ENCODE measurements around the gene TBC1D2B.

DNA sequence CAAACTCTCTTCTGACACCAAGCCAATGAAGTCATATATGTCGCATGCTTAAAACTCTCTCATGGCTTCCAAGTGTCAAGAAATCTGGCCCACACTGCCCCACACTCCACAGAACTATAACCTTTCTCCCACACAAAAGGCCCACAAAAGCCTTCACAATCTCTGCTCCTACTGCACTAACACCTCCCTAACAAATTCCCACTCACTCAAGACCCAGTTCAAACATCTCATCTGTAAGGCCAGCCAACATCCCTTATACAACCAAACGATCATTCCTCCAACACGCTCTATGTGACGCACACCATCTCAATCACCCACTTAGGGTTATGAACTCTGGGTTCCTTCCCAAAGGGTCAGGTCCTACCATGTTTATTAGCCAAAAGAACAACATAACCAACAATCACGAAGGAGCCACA lies 13.5 kb downstream of the TBC1D2B start:
- TF ChIP-seq, protein P1, sequence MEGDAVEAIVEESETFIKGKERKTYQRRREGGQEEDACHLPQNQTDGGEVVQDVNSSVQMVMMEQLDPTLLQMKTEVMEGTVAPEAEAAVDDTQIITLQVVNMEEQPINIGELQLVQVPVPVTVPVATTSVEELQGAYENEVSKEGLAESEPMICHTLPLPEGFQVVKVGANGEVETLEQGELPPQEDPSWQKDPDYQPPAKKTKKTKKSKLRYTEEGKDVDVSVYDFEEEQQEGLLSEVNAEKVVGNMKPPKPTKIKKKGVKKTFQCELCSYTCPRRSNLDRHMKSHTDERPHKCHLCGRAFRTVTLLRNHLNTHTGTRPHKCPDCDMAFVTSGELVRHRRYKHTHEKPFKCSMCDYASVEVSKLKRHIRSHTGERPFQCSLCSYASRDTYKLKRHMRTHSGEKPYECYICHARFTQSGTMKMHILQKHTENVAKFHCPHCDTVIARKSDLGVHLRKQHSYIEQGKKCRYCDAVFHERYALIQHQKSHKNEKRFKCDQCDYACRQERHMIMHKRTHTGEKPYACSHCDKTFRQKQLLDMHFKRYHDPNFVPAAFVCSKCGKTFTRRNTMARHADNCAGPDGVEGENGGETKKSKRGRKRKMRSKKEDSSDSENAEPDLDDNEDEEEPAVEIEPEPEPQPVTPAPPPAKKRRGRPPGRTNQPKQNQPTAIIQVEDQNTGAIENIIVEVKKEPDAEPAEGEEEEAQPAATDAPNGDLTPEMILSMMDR (IDR thresholded peaks at IDR 0.05; ENCODE audit: low read depth, low read length, missing input control), result no peak
- TF ChIP-seq TAF1 (conservative IDR thresholded peaks at IDR 0.05), result no peak

All from liver (tissue), 3 donors.